Measurements from ENCODE around the gene SLC22A14. TPM values are rescaled to one million over a fixed set of nuclear protein-coding genes. Genes with fewer than 3 reads are reported as not detected.

Gene SLC22A14
- total RNA-seq, 4 donors from 2014 or later, result 0.13 TPM; not detected in 3

GRCh38 chr3:38335263-38335662 is 53.2 kb downstream of the SLC22A14 start:
- no peak for TF ChIP-seq EP300 (IDR thresholded peaks at IDR 0.05)
- no peak for TF ChIP-seq POLR2A (IDR thresholded peaks at IDR 0.05)
- no peak for TF ChIP-seq CTCF (IDR thresholded peaks at IDR 0.05)
- TF ChIP-seq POLR2AphosphoS5 (IDR thresholded peaks at IDR 0.05), result no peak
- H3K9me3 ChIP-seq, result no peaks in the 10 kb centered on the region
- peaks cover 4% of the 10 kb centered on the region for H3K27me3 ChIP-seq
- WGBS, 2 donors (ENCODE audit: low coverage in 1 of 2), result 66 to 88% methylated on average over 4 to 6 of the region's 6 CpGs
- H3K27ac ChIP-seq, result no peak overlapping the region
- no peak overlapping the region for H3K4me3 ChIP-seq
- ATAC-seq, result no peak
- no peaks in the 10 kb centered on the region for H3K4me1 ChIP-seq
- no peaks in the 10 kb centered on the region for H3K36me3 ChIP-seq

- no peaks in the 10 kb centered on the region for H3K36me3 ChIP-seq
- no peak for TF ChIP-seq POLR2AphosphoS5 (IDR thresholded peaks at IDR 0.05)
- no peak for TF ChIP-seq POLR2A (IDR thresholded peaks at IDR 0.05)
- no peak for TF ChIP-seq EP300 (IDR thresholded peaks at IDR 0.05)
- no peak for TF ChIP-seq CTCF (IDR thresholded peaks at IDR 0.05)
- no peaks in the 10 kb centered on the region for H3K9me3 ChIP-seq
- WGBS, 2 donors (ENCODE audit: low coverage in 1 of 2), result 87 to 100% methylated on average over 1 to 2 of the region's 2 CpGs
- no peak overlapping the region for H3K4me3 ChIP-seq
- H3K27me3 ChIP-seq, result peaks cover 4% of the 10 kb centered on the region
- H3K4me1 ChIP-seq, result no peaks in the 10 kb centered on the region
- no peak overlapping the region for H3K27ac ChIP-seq
- no peak for ATAC-seq
Measured at GRCh38 chr3:38337703-38338102, 55.6 kb downstream of the SLC22A14 start.

- no peaks in the 10 kb centered on the region for H3K36me3 ChIP-seq
- TF ChIP-seq POLR2A (IDR thresholded peaks at IDR 0.05) (no peak), CTCF (IDR thresholded peaks at IDR 0.05) (no peak), POLR2AphosphoS5 (IDR thresholded peaks at IDR 0.05) (no peak), EP300 (IDR thresholded peaks at IDR 0.05) (no peak)
- 81 to 87% methylated on average over 3 of the region's 3 CpGs for WGBS, 2 donors (ENCODE audit: low coverage in 1 of 2)
- H3K4me1 ChIP-seq, result peaks cover 0 to 21% (median 9%) of the 10 kb centered on the region in 3 donors
- no peak overlapping the region for H3K27ac ChIP-seq
- no peak overlapping the region for H3K4me3 ChIP-seq
- ATAC-seq, result no peak
- H3K27me3 ChIP-seq, result no peaks in the 10 kb centered on the region
- H3K9me3 ChIP-seq, result no peaks in the 10 kb centered on the region
Measured at GRCh38 chr3:38343797-38344594, 61.9 kb downstream of the SLC22A14 start.

- TF ChIP-seq CTCF (IDR thresholded peaks at IDR 0.05) (no peak), EP300 (IDR thresholded peaks at IDR 0.05) (no peak), POLR2A (IDR thresholded peaks at IDR 0.05) (no peak), POLR2AphosphoS5 (IDR thresholded peaks at IDR 0.05) (no peak)
- ATAC-seq, result peak; percentile 58
- peak overlapping the region in 2 of 4 donors; percentile 63 to 76 for H3K27ac ChIP-seq
- H3K4me1 ChIP-seq, result peaks cover 0 to 21% (median 9%) of the 10 kb centered on the region in 3 donors
- no peaks in the 10 kb centered on the region for H3K9me3 ChIP-seq
- WGBS, 2 donors (ENCODE audit: low coverage in 1 of 2), result 81% methylated on average over 3 of the region's 10 CpGs; no CpG with 5 or more reads in 1 of the 2 donors
- H3K36me3 ChIP-seq, result no peaks in the 10 kb centered on the region
- no peaks in the 10 kb centered on the region for H3K27me3 ChIP-seq
- peak overlapping the region in 1 of 2 donors; percentile 89 for H3K4me3 ChIP-seq
Measured at GRCh38 chr3:38345879-38346586, 63.9 kb downstream of the SLC22A14 start.

Data from gastroesophageal sphincter (tissue), 4 donors.